GM12878 (cell line): ENCODE results near the gene LYRM4. TPM values are rescaled to one million over a fixed set of nuclear protein-coding genes. Genes with fewer than 3 reads are reported as not detected.

ENCODE experiments used
- ATAC-seq: fragments of 200-7000 bp; cut with Tn5 transposase; 3 replicates; pipeline ENCODE4 v1.9.1; 2020; ENCODE audit warnings: mild to moderate bottlenecking, moderate library complexity
- BruUV-seq: library from RNA; stranded (reverse); fragments of 400-500 nt; replicated peaks from 2 replicates; lab custom pipeline; 2021; lab: Mats Ljungman, UMichigan
- CTCF ChIA-PET: fragments of 300-600 bp; sonication (Branson Sonifier 250); formaldehyde crosslinking; extraction: SDS; loops from one replicate; lab custom pipeline; 2021; ENCODE audit warnings: inconsistent platforms; lab: Yijun Ruan, JAX
- POLR2A ChIA-PET: fragments of 350-600 bp; formaldehyde crosslinking; extraction: SDS; loops from one replicate; lab custom pipeline; 2021; ENCODE audit warnings: inconsistent platforms; lab: Charles Lee
- RAD21 ChIA-PET: fragments of 300-600 bp; sonication (Branson Sonifier 250); formaldehyde crosslinking; loops from one replicate; lab custom pipeline; 2023; ENCODE audit warnings: antibody characterized with exemption; ENCODE audit not compliant: unreplicated experiment; lab: Charles Lee
- SMC1A ChIA-PET: fragments of 300-600 bp; sonication (Branson Sonifier 250); formaldehyde crosslinking; loops from one replicate; lab custom pipeline; 2023; ENCODE audit not compliant: unreplicated experiment, uncharacterized antibody; lab: Charles Lee
- DNase-seq: peaks from one replicate; pipeline ENCODE4 v3.0.0-alpha.2; 2011; ENCODE audit warnings: low read depth, low spot score
- FAIRE-seq: peaks from 3 replicates; lab custom pipeline; 2011; peaks lifted over from hg19 to GRCh38; lab: Jason Lieb, UNC
- H2AFZ ChIP-seq: 2 replicates; pipeline ENCODE4 v1.6.0; 2011; ENCODE audit warnings: low read depth, low read length, control low read depth; ENCODE audit not compliant: control insufficient read depth
- H3K27ac ChIP-seq: 2 replicates; pipeline ENCODE4 v1.5.1; 2011; ENCODE audit warnings: control low read depth; ENCODE audit not compliant: control insufficient read depth, insufficient read depth
- H3K27me3 ChIP-seq, 2 experiments: replicated peaks in 1 of 2; 2 replicates each; pipeline versions ENCODE4 v1.6.0 to v1.6.1; 2011; ENCODE audit warnings: low read length in 1 of 2; ENCODE audit not compliant: control insufficient read depth in 2 of 2, insufficient read depth in 2 of 2
- H3K36me3 ChIP-seq, 2 experiments: 2 replicates each; pipeline ENCODE4 v1.5.1; 2011; ENCODE audit warnings: low read length in 1 of 2; ENCODE audit not compliant: control insufficient read depth in 2 of 2, insufficient read depth in 2 of 2
- H3K4me1 ChIP-seq: 2 replicates; pipeline ENCODE4 v1.6.1; 2011; ENCODE audit warnings: mild to moderate bottlenecking, low read length, moderate library complexity, mixed read lengths; ENCODE audit not compliant: control insufficient read depth, insufficient read depth
- H3K4me2 ChIP-seq: 2 replicates; pipeline ENCODE4 v1.6.0; 2011; ENCODE audit warnings: control low read depth; ENCODE audit not compliant: control insufficient read depth, insufficient read depth
- H3K4me3 ChIP-seq: fragments of 200-600 bp; sonication (generic); 2 replicates; pipeline ENCODE4 v1.5.1; 2016
- H3K79me2 ChIP-seq: 2 replicates; pipeline ENCODE4 v1.6.0; 2011; ENCODE audit warnings: low read length; ENCODE audit not compliant: control insufficient read depth, insufficient read depth
- H3K9ac ChIP-seq: 2 replicates; pipeline ENCODE4 v1.8.0; 2011; ENCODE audit warnings: low read length, control low read depth, mixed read lengths; ENCODE audit not compliant: control insufficient read depth, insufficient read depth
- H3K9me3 ChIP-seq: replicated peaks from 3 replicates; pipeline ENCODE4 v1.5.1; 2011; ENCODE audit warnings: mild to moderate bottlenecking, low read length; ENCODE audit not compliant: control insufficient read depth, insufficient read depth
- H4K20me1 ChIP-seq: 2 replicates; pipeline ENCODE4 v1.6.0; 2011; ENCODE audit not compliant: control insufficient read depth, insufficient read depth
- ATF7 ChIP-seq: fragments of 450-650 bp; IDR thresholded peaks from 2 replicates; pipeline ENCODE4 v1.6.1; 2016; ENCODE audit warnings: low read depth, mild to moderate bottlenecking
- BACH1 ChIP-seq: fragments of 450-650 bp; IDR thresholded peaks from 2 replicates; pipeline ENCODE4 v1.6.1; 2017; ENCODE audit warnings: mild to moderate bottlenecking, borderline replicate concordance
- E2F4 ChIP-seq: IDR thresholded peaks from 2 replicates; pipeline ENCODE4 v1.6.1; 2012; ENCODE audit warnings: low read depth, low read length, improper control_type of control experiment
- EGR1 ChIP-seq, 2 experiments: IDR thresholded peaks; 1 replicate in 1 of 2; 2 replicates in 1 of 2; pipeline ENCODE4 v1.6.1; 2011 to 2012; ENCODE audit warnings: low read depth in 2 of 2, low read length in 2 of 2, borderline replicate concordance in 1 of 2, mild to moderate bottlenecking in 1 of 2, moderate library complexity in 1 of 2
- IRF4 ChIP-seq: IDR thresholded peaks from 2 replicates; pipeline ENCODE4 v1.6.1; 2011; ENCODE audit warnings: low read depth, low read length
- MTA2 ChIP-seq: fragments of 450-650 bp; IDR thresholded peaks from 2 replicates; pipeline ENCODE4 v1.6.1; 2016; ENCODE audit warnings: low read depth, mild to moderate bottlenecking, moderate library complexity
- NBN ChIP-seq: fragments of 450-650 bp; IDR thresholded peaks from 2 replicates; pipeline ENCODE4 v1.6.1; 2016
- NFYA ChIP-seq: IDR thresholded peaks from 2 replicates; pipeline ENCODE4 v1.6.1; 2011; ENCODE audit warnings: low read depth, mild to moderate bottlenecking, low read length, improper control_type of control experiment, borderline replicate concordance
- NFYB ChIP-seq: IDR thresholded peaks from 2 replicates; pipeline ENCODE4 v1.6.1; 2011; ENCODE audit warnings: low read depth, mild to moderate bottlenecking, low read length, improper control_type of control experiment, moderate library complexity; ENCODE audit not compliant: insufficient read depth
- PKNOX1 ChIP-seq: fragments of 450-650 bp; IDR thresholded peaks from 2 replicates; pipeline ENCODE4 v1.6.1; 2016; ENCODE audit warnings: mild to moderate bottlenecking
- REST ChIP-seq: IDR thresholded peaks from 2 replicates; pipeline ENCODE4 v1.6.1; 2012; ENCODE audit warnings: mild to moderate bottlenecking, low read depth, low read length
- SIN3A ChIP-seq: IDR thresholded peaks from 2 replicates; pipeline ENCODE4 v1.6.1; 2012; ENCODE audit warnings: low read depth, low read length, improper control_type of control experiment
- SMAD5 ChIP-seq: IDR thresholded peaks from 2 replicates; pipeline ENCODE4 v1.6.1; 2016; ENCODE audit warnings: antibody characterized with exemption, low read depth
- STAT1 ChIP-seq: fragments of 450-650 bp; conservative IDR thresholded peaks from 2 replicates; pipeline ENCODE4 v1.6.1; 2014; ENCODE audit warnings: antibody characterized with exemption, mild to moderate bottlenecking
- TCF3 ChIP-seq: IDR thresholded peaks from 2 replicates; pipeline ENCODE4 v1.6.1; 2012; ENCODE audit warnings: low read depth, mild to moderate bottlenecking, low read length, borderline replicate concordance; ENCODE audit not compliant: insufficient read depth
- TCF7 ChIP-seq: IDR thresholded peaks from 2 replicates; pipeline ENCODE4 v1.6.1; 2014; ENCODE audit warnings: antibody characterized with exemption, borderline replicate concordance
- YBX1 ChIP-seq: fragments of 450-650 bp; IDR thresholded peaks from 2 replicates; pipeline ENCODE4 v1.6.1; 2016; ENCODE audit warnings: antibody characterized with exemption
- WGBS: methylation state at CpG from one replicate; pipeline ENCODE4 v1.1.6; 2016; ENCODE audit warnings: low lambda C conversion rate; ENCODE audit not compliant: insufficient replicate concordance, insufficient coverage; ENCODE audit errors: missing lambda C conversion rate; 5-methylcytosine and 5-hydroxymethylcytosine counted together
- in situ Hi-C: fragments of 300-500 bp; cut with MboI; formaldehyde crosslinking; loops from 9 replicates; pipeline ENCODE4 v1.14.3; 2018; ENCODE audit warnings: mixed read lengths
- intact Hi-C: fragments of 100-400 bp; cut with micrococcal nuclease; formaldehyde crosslinking; loops from one replicate; pipeline ENCODE4 v1.14.2; 2022; ENCODE audit not compliant: unreplicated experiment
- polyA plus RNA-seq, 11 experiments: library from polyadenylated mRNA; depleted of rRNA in 4 of 11; unstranded in 6 of 11; stranded (reverse) in 5 of 11; fragments of >200 nt; fragmentation: Nextera tagmentation in 4 of 11; fragmentation: Illumina TruSeq in 1 of 11; extraction: Ambion mirVana in 4 of 11; extraction: Trizol in 1 of 11; gene quantifications; 1 replicate in 1 of 11; 2 replicates in 10 of 11; pipeline versions ENCODE4 v1.2.1 to v1.2.3, GENCODE V29; 2011 to 2016; ENCODE audit warnings: inconsistent platforms in 2 of 11, missing spikeins in 2 of 11, low read depth in 1 of 11
- total RNA-seq, 4 experiments: library from RNA; depleted of rRNA in 3 of 4; stranded (reverse); fragments of >200 nt in 3 of 4; fragmentation: Illumina TruSeq in 1 of 4; extraction: Trizol in 1 of 4; gene quantifications; 2 replicates each; pipeline versions ENCODE4 v1.2.1 to v1.2.3, GENCODE V29; 2013 to 2021

Gene LYRM4
- total and polyA plus RNA-seq, 10 of the 15 experiments (the other 5 are each of a cell fraction or from before 2014, with no cell fraction given), result 32.7 to 66.8 (median 44.0) TPM

- Histone ChIP-seq H3K27ac (peak overlapping the region; percentile 93), H3K9me3 (no peaks in the 10 kb centered on the region), H3K36me3 (no peaks in the 10 kb centered on the region), H3K4me2 (no peak overlapping the region), H3K4me1 (peaks cover 29% of the 10 kb centered on the region), H4K20me1 (no peaks in the 10 kb centered on the region), H2AFZ (no peak overlapping the region), H3K9ac (no peak overlapping the region), H3K79me2 (no peaks in the 10 kb centered on the region), H3K27me3 (no peaks in the 10 kb centered on the region), H3K4me3 (no peak overlapping the region)
- in situ Hi-C loops, result no loop called here
- ChIA-PET CTCF (interaction anchor here (1.5 to 4.5 kb wide), 5 partner anchors 8 to 207 kb away, joined by 3 to 65 read pairs (median 21); no protein-coding TSS in a partner anchor), SMC1A (interaction anchor here (1.7 to 2.7 kb wide), 2 partner anchors 9 to 14 kb away, joined by 5 to 13 read pairs; no protein-coding TSS in a partner anchor), RAD21 (interaction anchor here (3.5 kb wide), 1 partner anchor 29 kb away, joined by 24 read pairs; no protein-coding TSS in a partner anchor), POLR2A (interaction anchor here (1.1 kb wide), 1 partner anchor 12 kb away, joined by 3 read pairs; no protein-coding TSS in a partner anchor)
- ATAC-seq (no peak), DNase-seq (no peak), FAIRE-seq (no peak)
- TF ChIP-seq BACH1 (no peak), SIN3A (no peak), NBN (no peak), E2F4 (no peak), ATF7 (no peak), REST (no peak), SMAD5 (no peak), TCF7 (no peak), TCF3 (no peak), IRF4 (no peak), NFYA (no peak), EGR1 (IDR thresholded peaks at IDR 0.05; ENCODE audit: borderline replicate concordance in 1 of 2, low read depth in 2 of 2, low read length in 2 of 2) (no peak), STAT1 (no peak), NFYB (no peak), MTA2 (no peak), YBX1 (no peak), PKNOX1 (no peak)
- intact Hi-C loops, result no loop called here
- WGBS, result 93% methylated on average over 4 of the region's 4 CpGs
- BruUV-seq, result no TSS peak
Observed at GRCh38 chr6:5172897-5173474, 87.8 kb downstream of the LYRM4 start.
